Adrenal gland (tissue), 12 donors: ENCODE data around the gene SLC26A8. TPM values are rescaled to one million over a fixed set of nuclear protein-coding genes. Genes with fewer than 3 reads are reported as not detected.

ENCODE experiments used
- DNase-seq, 7 donors: peaks; one replicate each; pipeline ENCODE4 v3.0.0-alpha.2; 2019 to 2020
- H3K27ac ChIP-seq, 5 donors: fragments of 200-600 bp; sonication (generic) in 4 of 5; 1 replicate in 3 of 5; 2 replicates in 2 of 5; pipeline versions ENCODE4 v1.5.1 to v1.8.0; 2016 to 2020; ENCODE audit warnings: mild to moderate bottlenecking in 1 of 5
- H3K27me3 ChIP-seq: fragments of 200-600 bp; 2 replicates; pipeline ENCODE4 v1.8.0; 2021
- H3K36me3 ChIP-seq, 2 donors: fragments of 200-600 bp; replicated peaks in 1 of 2; 1 replicate in 1 of 2; 2 replicates in 1 of 2; pipeline versions ENCODE4 v1.5.1 to v1.8.0; 2018 to 2022
- H3K4me1 ChIP-seq, 2 donors: fragments of 200-600 bp; replicated peaks in 1 of 2; 1 replicate in 1 of 2; 2 replicates in 1 of 2; pipeline versions ENCODE4 v1.5.1 to v1.8.0; 2018 to 2021
- H3K4me3 ChIP-seq, 4 donors: fragments of 200-600 bp; sonication (generic) in 3 of 4; one replicate each; pipeline ENCODE4 v1.5.1; 2016 to 2018
- H3K9me3 ChIP-seq, 3 donors: fragments of 200-600 bp; sonication (generic) in 1 of 3; replicated peaks in 1 of 3; 1 replicate in 2 of 3; 2 replicates in 1 of 3; pipeline versions ENCODE4 v1.5.1 to v1.8.0; 2016 to 2021
- CTCF ChIP-seq, 6 experiments: fragments of 450-650 bp in 4 of 6; fragments of 200-600 bp in 2 of 6; sonication (generic) in 1 of 6; IDR thresholded peaks; 1 replicate in 5 of 6; 2 replicates in 1 of 6; pipeline versions ENCODE4 v1.5.1 to v1.8.0; 2016 to 2021; ENCODE audit warnings: antibody characterized with exemption in 6 of 6, mild to moderate bottlenecking in 2 of 6, moderate library complexity in 1 of 6
- POLR2A ChIP-seq, 2 donors: fragments of 450-650 bp; IDR thresholded peaks; one replicate each; pipeline ENCODE4 v1.6.1; 2017; ENCODE audit warnings: antibody characterized with exemption in 2 of 2, mild to moderate bottlenecking in 2 of 2, moderate library complexity in 1 of 2
- WGBS, 4 donors: extraction: QIAGEN DNeasy Blood & Tissue Kit in 2 of 4; methylation state at CpG; one replicate each; pipeline versions ENCODE4 v1.1.5 to v1.1.7; 2013 to 2017; 5-methylcytosine and 5-hydroxymethylcytosine counted together
- intact Hi-C, 2 donors: fragments of 100-400 bp; cut with DNase I; formaldehyde crosslinking; loops; one replicate each; pipeline versions ENCODE4 v1.14.1 to v1.15.0; 2022 to 2023
- polyA plus RNA-seq, 3 donors: library from polyadenylated mRNA; stranded (reverse); fragments of 200-250 nt in 2 of 3; fragments of 350-450 nt in 1 of 3; fragmentation: Illumina TruSeq in 1 of 3; extraction: RNeasy Lipid Tissue Mini Kit (QIAGEN cat#74804) in 1 of 3; gene quantifications; one replicate each; pipeline ENCODE4 v1.2.3, GENCODE V29; 2013 to 2014
- total RNA-seq, 9 donors: library from RNA; depleted of rRNA in 4 of 9; stranded (reverse); fragments of >200 nt in 4 of 9; fragments of 120-200 nt in 1 of 9; fragmentation: NEBNext Ultra II Directional in 1 of 9; extraction: Animal tissue kit (Norgen Biotek cat#: 25700) in 1 of 9; gene quantifications; one replicate each; pipeline versions ENCODE4 v1.1.0 to v1.2.4, GENCODE V29; 2013 to 2023
- donor health status: healthy with polysubstance abuse.
- donor health status: Bipolar disorder and iron deficiency.
- donor health status: DM: yes; HTN: yes; CAD: no.
- donor health status: DM: no; HTN: no; CAD: no.
- donor health status: DM: no; HTN: no; CAD: no.
- donor health status: DM: yes; HTN: yes; CAD: no.

SLC26A8 gene
- total and polyA plus RNA-seq, 12 donors, result 0.09 to 0.54 (median 0.16) TPM; not detected in 5

DNA sequence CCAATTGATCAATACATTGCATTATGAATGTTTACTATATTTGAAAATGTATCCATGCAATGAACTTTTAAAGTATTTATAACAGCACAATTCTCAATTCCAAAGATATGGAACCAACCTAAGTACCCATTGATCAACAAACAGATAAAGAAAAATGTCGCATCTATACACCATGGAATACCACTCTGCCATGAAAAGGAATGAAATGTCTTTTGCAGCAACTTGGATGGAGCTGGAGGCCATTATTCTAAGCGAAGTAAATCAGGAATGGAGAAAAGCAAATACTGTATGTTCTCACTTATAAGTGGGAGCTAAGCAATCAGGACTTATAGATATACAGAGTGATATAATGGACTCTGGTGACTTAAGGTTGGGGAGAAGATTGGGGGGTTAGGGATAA, 126.4 kb downstream of the SLC26A8 start:
- WGBS, 4 donors, result 97 to 100% (median 98%) methylated on average over 2 of the region's 2 CpGs
- Histone ChIP-seq H3K9me3 (no peaks in the 10 kb centered on the region), H3K4me1 (no peaks in the 10 kb centered on the region), H3K27ac (no peak overlapping the region), H3K27me3 (no peaks in the 10 kb centered on the region), H3K4me3 (no peak overlapping the region), H3K36me3 (no peaks in the 10 kb centered on the region)
- intact Hi-C loops, result no loop called here
- DNase-seq, result no peak
- no peak for TF ChIP-seq CTCF (IDR thresholded peaks at IDR 0.05)
- no peak for TF ChIP-seq POLR2A (IDR thresholded peaks at IDR 0.05)

- Histone ChIP-seq H3K27me3 (no peaks in the 10 kb centered on the region), H3K27ac (no peak overlapping the region), H3K36me3 (no peaks in the 10 kb centered on the region), H3K4me1 (no peaks in the 10 kb centered on the region), H3K9me3 (no peaks in the 10 kb centered on the region), H3K4me3 (no peak overlapping the region)
- intact Hi-C loops, result no loop called here
- TF ChIP-seq CTCF (IDR thresholded peaks at IDR 0.05) (no peak), POLR2A (IDR thresholded peaks at IDR 0.05) (no peak)
- DNase-seq, result no peak
- WGBS, 4 donors, result 94 to 100% (median 98%) methylated on average over 4 of the region's 4 CpGs
These were observed 127.0 kb downstream of the SLC26A8 start for GRCh38 chr6:35897486-35897885.

- Histone ChIP-seq H3K4me3 (no peak overlapping the region), H3K36me3 (no peaks in the 10 kb centered on the region), H3K9me3 (no peaks in the 10 kb centered on the region), H3K27me3 (no peaks in the 10 kb centered on the region), H3K27ac (no peak overlapping the region), H3K4me1 (no peaks in the 10 kb centered on the region)
- WGBS, 4 donors, result 92 to 98% (median 96%) methylated on average over 3 of the region's 3 CpGs
- TF ChIP-seq POLR2A (IDR thresholded peaks at IDR 0.05) (no peak), CTCF (IDR thresholded peaks at IDR 0.05) (no peak)
- intact Hi-C loops, result no loop called here
- DNase-seq, result no peak
These were observed 127.4 kb downstream of the SLC26A8 start for GRCh38 chr6:35897036-35897435.

GRCh38 chr6:35896228-35896627, 128.2 kb downstream of the SLC26A8 start:
- Histone ChIP-seq H3K4me1 (no peaks in the 10 kb centered on the region), H3K27me3 (no peaks in the 10 kb centered on the region), H3K9me3 (no peaks in the 10 kb centered on the region), H3K27ac (no peak overlapping the region), H3K4me3 (no peak overlapping the region), H3K36me3 (no peaks in the 10 kb centered on the region)
- intact Hi-C loops, result no loop called here
- WGBS, 4 donors, result 91 to 98% (median 97%) methylated on average over 1 of the region's 1 CpG
- no peak for DNase-seq
- no peak for TF ChIP-seq POLR2A (IDR thresholded peaks at IDR 0.05)
- no peak for TF ChIP-seq CTCF (IDR thresholded peaks at IDR 0.05)
